Heart right ventricle (tissue), 16 donors: ENCODE data around the gene HAUS3. TPM values are rescaled to one million over a fixed set of nuclear protein-coding genes. Genes with fewer than 3 reads are reported as not detected.

Experiments
- ATAC-seq, 8 donors: fragments of 200-7000 bp; cut with Tn5 transposase; one replicate each; pipeline ENCODE4 v1.9.1; 2020; ENCODE audit warnings: mild to moderate bottlenecking in 8 of 8, moderate library complexity in 8 of 8, moderate number of reproducible peaks in 1 of 8
- DNase-seq, 2 donors: peaks; one replicate each; pipeline ENCODE4 v3.0.0-alpha.2; 2020
- H3K27ac ChIP-seq, 10 donors: fragments of 200-600 bp; sonication (generic) in 2 of 10; one replicate each; pipeline versions ENCODE4 v1.5.0 to v1.8.0; 2020 to 2022; ENCODE audit warnings: mild to moderate bottlenecking in 3 of 10
- H3K27me3 ChIP-seq, 7 donors: fragments of 200-600 bp; one replicate each; pipeline ENCODE4 v1.8.0; 2021 to 2022; ENCODE audit warnings: mild to moderate bottlenecking in 2 of 7
- H3K36me3 ChIP-seq, 9 donors: fragments of 200-600 bp; sonication (generic) in 1 of 9; one replicate each; pipeline versions ENCODE4 v1.5.0 to v1.8.0; 2020 to 2022; ENCODE audit warnings: mild to moderate bottlenecking in 2 of 9
- H3K4me1 ChIP-seq, 9 donors: fragments of 200-600 bp; sonication (generic) in 1 of 9; one replicate each; pipeline versions ENCODE4 v1.5.0 to v1.8.0; 2020 to 2022; ENCODE audit warnings: mild to moderate bottlenecking in 4 of 9
- H3K4me3 ChIP-seq, 10 donors: fragments of 200-600 bp; sonication (generic) in 2 of 10; one replicate each; pipeline versions ENCODE4 v1.5.0 to v1.8.0; 2020 to 2022; ENCODE audit warnings: mild to moderate bottlenecking in 7 of 10, moderate library complexity in 2 of 10
- H3K9me3 ChIP-seq, 11 donors: fragments of 200-600 bp in 10 of 11; sonication (generic) in 2 of 11; one replicate each; pipeline versions ENCODE4 v1.5.0 to v1.8.0; 2013 to 2022; ENCODE audit warnings: mild to moderate bottlenecking in 2 of 11, control low read depth in 1 of 11, moderate library complexity in 1 of 11
- WGBS, 2 donors: extraction: QIAGEN DNeasy Blood & Tissue Kit; methylation state at CpG; one replicate each; pipeline ENCODE4 v1.1.7; 2013; ENCODE audit warnings: inconsistent platforms in 1 of 2; 5-methylcytosine and 5-hydroxymethylcytosine counted together
- intact Hi-C, 10 donors: fragments of 100-400 bp; cut with DNase I; formaldehyde crosslinking; loops; one replicate each; pipeline versions ENCODE4 v1.11.1 to v1.14.2; 2022
- polyA plus RNA-seq, 2 donors: library from polyadenylated mRNA; stranded (reverse); fragments of 200-250 nt; gene quantifications; one replicate each; pipeline ENCODE4 v1.2.3, GENCODE V29; 2013
- total RNA-seq, 10 donors: library from RNA; stranded (reverse); fragmentation: NEBNext Ultra II Directional in 3 of 10; extraction: Animal tissue kit (Norgen Biotek cat#: 25700) in 3 of 10; gene quantifications; one replicate each; pipeline versions ENCODE4 v1.2.1 to v1.2.4, GENCODE V29; 2021 to 2023
- TF ChIP-seq, protein P1 (sequence below), 9 donors: fragments of 200-600 bp; sonication (generic) in 2 of 9; IDR thresholded peaks; one replicate each; pipeline versions ENCODE4 v1.5.0 to v1.8.0; 2021 to 2022; ENCODE audit warnings: antibody characterized with exemption in 9 of 9, mild to moderate bottlenecking in 5 of 9, moderate library complexity in 1 of 9
- donor health status: Arrhythmogenic right ventricular cardiomyopathy.
- donor health status: ischemic (EF 13 %, LVEDD 7.1; RV severe dilation, severe dysfunction).
- donor health status: healthy with polysubstance abuse.
- donor health status: DM: no; HTN: yes; CAD: no.
- donor health status: DM: no; HTN: no; CAD: no.
- donor health status: ischemic (EF 25% LVEDD 6.9; RV normal size, moderate dysfunction).
- donor health status: ischemic (EF 25% LVEDD 5.7; RV mildly dilated, moderate dysfunction).
- donor health status: healthy.
- donor health status: DM: yes; HTN: yes; CAD: no.
- donor health status: Ischemic cardiomyopathy.
- donor health status: ischemic (EF 35%, LVEDD 5.7; RV mildly dilated, moderate dysfunction).
- donor health status: nonischemic (EF 11% LVEDD 7.7; RV severe dilation, severe dysfunction).
- donor health status: DM: yes; HTN: yes; CAD: no.
- donor health status: PGD.
- donor health status: ischemic (EF 29% LVEDD 5.4; RV normal size, mild dysfunction).
- donor health status: nonischemic (EF 23%, LVEDD 6.1; RV moderate dilation, normal function).

The HAUS3 gene
- total and polyA plus RNA-seq, 12 donors = 3.5 to 10.5 (median 6.5) TPM

DNA sequence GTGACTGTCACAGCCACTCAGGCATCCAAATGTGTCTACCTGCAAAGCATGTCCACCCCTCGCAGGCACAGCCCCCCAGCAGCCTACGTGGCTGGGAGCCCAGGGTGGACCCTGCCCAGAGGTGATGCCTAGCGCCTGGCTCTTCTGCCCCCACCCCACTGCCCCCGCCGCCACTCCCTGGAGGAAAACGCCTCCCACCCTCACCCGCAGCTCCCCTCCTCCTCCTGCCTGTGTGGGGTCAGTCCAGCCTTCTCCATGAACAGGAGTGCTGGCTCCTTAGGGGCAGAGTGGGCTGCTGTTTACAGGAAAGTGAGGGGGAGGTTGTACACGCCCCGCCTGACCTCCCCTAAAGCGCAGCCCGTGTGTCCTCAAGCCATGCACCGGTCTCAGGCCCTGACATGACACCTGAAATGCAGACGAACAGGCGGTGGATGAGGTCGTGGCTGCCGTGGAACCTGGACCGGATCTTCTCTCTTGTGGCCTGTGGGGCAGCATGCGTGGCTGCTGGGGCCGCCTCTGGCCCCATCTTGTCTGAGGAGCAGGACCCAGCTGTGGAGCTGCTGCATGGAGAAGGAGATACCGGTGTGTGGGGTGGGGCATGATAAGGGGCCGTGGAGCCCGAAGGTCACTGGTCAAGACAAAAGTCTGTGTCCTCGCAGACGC, 31.9 kb upstream of the HAUS3 start:
- Histone ChIP-seq H3K27ac (no peak overlapping the region), H3K9me3 (no peaks in the 10 kb centered on the region), H3K4me3 (no peak overlapping the region), H3K36me3 (no peaks in the 10 kb centered on the region), H3K4me1 (peaks cover 0 to 13% (median 0%) of the 10 kb centered on the region in 9 donors), H3K27me3 (no peaks in the 10 kb centered on the region)
- DNase-seq = no peak
- TF ChIP-seq, protein P1, sequence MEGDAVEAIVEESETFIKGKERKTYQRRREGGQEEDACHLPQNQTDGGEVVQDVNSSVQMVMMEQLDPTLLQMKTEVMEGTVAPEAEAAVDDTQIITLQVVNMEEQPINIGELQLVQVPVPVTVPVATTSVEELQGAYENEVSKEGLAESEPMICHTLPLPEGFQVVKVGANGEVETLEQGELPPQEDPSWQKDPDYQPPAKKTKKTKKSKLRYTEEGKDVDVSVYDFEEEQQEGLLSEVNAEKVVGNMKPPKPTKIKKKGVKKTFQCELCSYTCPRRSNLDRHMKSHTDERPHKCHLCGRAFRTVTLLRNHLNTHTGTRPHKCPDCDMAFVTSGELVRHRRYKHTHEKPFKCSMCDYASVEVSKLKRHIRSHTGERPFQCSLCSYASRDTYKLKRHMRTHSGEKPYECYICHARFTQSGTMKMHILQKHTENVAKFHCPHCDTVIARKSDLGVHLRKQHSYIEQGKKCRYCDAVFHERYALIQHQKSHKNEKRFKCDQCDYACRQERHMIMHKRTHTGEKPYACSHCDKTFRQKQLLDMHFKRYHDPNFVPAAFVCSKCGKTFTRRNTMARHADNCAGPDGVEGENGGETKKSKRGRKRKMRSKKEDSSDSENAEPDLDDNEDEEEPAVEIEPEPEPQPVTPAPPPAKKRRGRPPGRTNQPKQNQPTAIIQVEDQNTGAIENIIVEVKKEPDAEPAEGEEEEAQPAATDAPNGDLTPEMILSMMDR (IDR thresholded peaks at IDR 0.05) = no peak
- no peak for ATAC-seq
- WGBS, 2 donors = 81 to 86% methylated on average over 24 of the region's 24 CpGs
- intact Hi-C loops = loop anchor here in 1 of 10 donors (10.0 kb wide), 1 partner anchor 131 kb away; no protein-coding TSS in a partner anchor

DNA sequence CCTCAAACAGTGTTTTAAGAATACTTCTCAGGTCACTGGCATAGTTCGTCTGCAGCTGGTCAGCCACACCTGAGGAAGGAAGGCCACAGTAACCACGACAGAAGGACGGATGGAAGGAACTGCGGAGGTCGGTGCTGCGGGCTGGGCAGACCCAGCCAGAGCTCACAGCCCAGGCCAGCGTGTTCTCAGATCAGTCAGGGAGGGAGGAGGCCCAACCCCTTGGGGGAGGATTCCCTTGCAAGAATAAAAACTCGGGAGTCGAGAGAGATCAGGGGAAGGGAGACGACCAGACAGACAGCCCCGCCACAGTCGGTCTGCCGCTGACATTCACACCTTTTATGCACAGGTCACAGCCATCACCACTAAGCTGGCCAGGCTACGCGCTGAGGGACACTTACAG, 31.3 kb upstream of the HAUS3 start:
- Histone ChIP-seq H3K4me1 (peaks cover 0 to 15% (median 0%) of the 10 kb centered on the region in 9 donors), H3K9me3 (no peaks in the 10 kb centered on the region), H3K4me3 (no peak overlapping the region), H3K36me3 (no peaks in the 10 kb centered on the region), H3K27me3 (no peaks in the 10 kb centered on the region), H3K27ac (no peak overlapping the region)
- peak in 1 of 8 donors; percentile 6 for ATAC-seq
- WGBS, 2 donors = 81 to 83% methylated on average over 15 of the region's 15 CpGs
- TF ChIP-seq, protein P1 (IDR thresholded peaks at IDR 0.05) = no peak
- peak in 1 of 2 donors; percentile 4 for DNase-seq
- intact Hi-C loops = loop anchor here in 1 of 10 donors (10.0 kb wide), 1 partner anchor 132 kb away; no protein-coding TSS in a partner anchor

DNA sequence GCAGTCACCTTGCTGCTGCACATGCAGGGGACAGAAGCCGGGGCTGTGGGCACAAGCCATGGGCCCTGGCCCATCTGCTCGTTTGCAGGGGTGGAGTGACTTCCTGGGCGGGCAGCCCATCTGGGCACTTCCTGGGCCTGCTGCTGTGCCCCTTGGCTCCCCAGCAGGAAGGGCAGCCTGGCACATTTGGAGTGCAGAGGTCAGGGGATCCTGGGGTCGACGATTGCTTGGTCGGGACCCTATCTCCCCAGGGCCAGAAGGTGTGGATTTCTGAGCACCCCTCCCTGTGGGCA, 30.9 kb upstream of the HAUS3 start:
- Histone ChIP-seq H3K27ac (no peak overlapping the region), H3K4me1 (peaks cover 0 to 15% (median 0%) of the 10 kb centered on the region in 9 donors), H3K9me3 (no peaks in the 10 kb centered on the region), H3K27me3 (no peaks in the 10 kb centered on the region), H3K4me3 (no peak overlapping the region), H3K36me3 (no peaks in the 10 kb centered on the region)
- TF ChIP-seq, protein P1 (IDR thresholded peaks at IDR 0.05) = no peak
- intact Hi-C loops = loop anchor here in 1 of 10 donors (10.0 kb wide), 1 partner anchor 132 kb away; no protein-coding TSS in a partner anchor
- DNase-seq (peak in 1 of 2 donors; percentile 7), ATAC-seq (no peak)
- WGBS, 2 donors = 84 to 87% methylated on average over 6 of the region's 6 CpGs

DNA sequence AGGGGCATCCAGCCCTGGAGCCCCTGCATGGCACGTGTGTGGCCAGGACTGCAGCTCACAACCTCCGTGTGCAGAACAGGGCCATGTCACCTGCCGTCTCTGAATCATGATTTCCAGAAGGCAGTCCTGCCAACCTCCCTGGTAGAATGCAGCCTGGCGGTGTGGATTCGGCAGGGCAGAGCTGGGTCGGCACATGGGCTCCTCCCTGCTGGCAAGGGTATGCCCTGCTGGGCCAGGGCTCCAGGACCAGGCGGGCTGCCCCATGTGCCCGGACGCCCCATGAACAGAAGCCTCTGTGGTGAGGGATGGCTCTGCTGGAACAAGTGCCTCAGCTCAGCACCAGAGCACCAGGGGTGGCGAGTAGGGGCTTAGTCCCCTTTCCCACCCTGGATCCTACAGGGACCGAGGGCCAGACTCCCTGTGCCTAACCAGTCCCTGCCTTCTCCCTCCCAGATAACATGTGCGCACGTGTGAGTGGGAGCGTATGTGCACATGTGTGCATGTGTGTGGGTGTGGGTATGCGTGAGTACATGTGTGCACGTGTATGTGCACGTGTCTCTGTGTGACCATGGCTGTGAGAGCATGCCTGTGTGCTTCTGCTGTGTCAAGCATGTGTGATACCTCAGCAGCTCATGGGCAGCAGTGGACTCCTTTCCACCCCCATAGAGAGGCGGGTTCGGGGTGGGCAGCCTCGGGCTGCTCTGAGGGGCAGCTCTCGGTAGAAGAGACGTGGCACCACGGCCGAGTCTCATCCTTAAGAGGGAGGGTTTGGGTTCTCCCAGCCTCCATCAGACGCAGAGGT, 30.3 kb upstream of the HAUS3 start:
- H3K9me3 ChIP-seq = no peaks in the 10 kb centered on the region
- H3K27ac ChIP-seq = no peak overlapping the region
- ATAC-seq (no peak), DNase-seq (peak in 1 of 2 donors; percentile 3)
- no peak overlapping the region for H3K4me3 ChIP-seq
- WGBS, 2 donors = 92% methylated on average over 25 of the region's 25 CpGs
- peaks cover 0 to 17% (median 0%) of the 10 kb centered on the region in 9 donors for H3K4me1 ChIP-seq
- no peaks in the 10 kb centered on the region for H3K36me3 ChIP-seq
- no peaks in the 10 kb centered on the region for H3K27me3 ChIP-seq
- intact Hi-C loops = loop anchor here in 1 of 10 donors (10.0 kb wide), 1 partner anchor 133 kb away; no protein-coding TSS in a partner anchor
- TF ChIP-seq, protein P1 (IDR thresholded peaks at IDR 0.05) = no peak
